GM18867 (cell line): Measurements from ENCODE around the gene ZBTB37.
"Not testable (repeated sequence)": the region's sequence is repeated elsewhere in the genome, so short reads cannot be mapped to it uniquely, and the experiment has no call there.

Experiments
- ATAC-seq: cut with Tn5 transposase; IDR thresholded peaks from one replicate; pipeline ENCODE4 v1.9.1; 2021; ENCODE audit warnings: mild to moderate bottlenecking, moderate library complexity; ENCODE audit not compliant: unreplicated experiment

ZBTB37 gene

GRCh38 chr1:173864179-173864867 is 3.9 kb upstream of the ZBTB37 start:
- ATAC-seq = no peak

GRCh38 chr1:173865468-173866164 is 2.6 kb upstream of the ZBTB37 start:
- no peak for ATAC-seq

- no peak for ATAC-seq
Observed at GRCh38 chr1:173866413-173867115, 1.6 kb upstream of the ZBTB37 start.

GRCh38 chr1:173867141-173867752 is 933 bp upstream of the ZBTB37 start:
- no peak for ATAC-seq

- ATAC-seq = peak; percentile 66
Observed at GRCh38 chr1:173867753-173868265, 371 bp upstream of the ZBTB37 start, which contains the start of gene GAS5. GAS5 (minus strand) TSS chr1:173867989.

GRCh38 chr1:173869021-173869359 is 810 bp downstream of the ZBTB37 start:
- ATAC-seq = no peak

- ATAC-seq = peak; percentile 23
Observed at GRCh38 chr1:173870252-173871075, 2.3 kb downstream of the ZBTB37 start.

- ATAC-seq = no peak
Observed at GRCh38 chr1:173871091-173871490, 2.9 kb downstream of the ZBTB37 start.

GRCh38 chr1:173871500-173871899 is 3.3 kb downstream of the ZBTB37 start:
- no peak for ATAC-seq

- ATAC-seq = no peak
Observed at GRCh38 chr1:173876732-173877131, 8.6 kb downstream of the ZBTB37 start.

- no peak for ATAC-seq
Observed at GRCh38 chr1:173878251-173878650, 10.1 kb downstream of the ZBTB37 start.

- not testable (repeated sequence) for ATAC-seq
Observed at GRCh38 chr1:173881117-173881516, 12.9 kb downstream of the ZBTB37 start.

GRCh38 chr1:173884701-173885100 is 16.5 kb downstream of the ZBTB37 start:
- no peak for ATAC-seq

- ATAC-seq = no peak
Observed at GRCh38 chr1:173886746-173887611, 18.8 kb downstream of the ZBTB37 start.

GRCh38 chr1:173887627-173888026 is 19.4 kb downstream of the ZBTB37 start:
- ATAC-seq = no peak

GRCh38 chr1:173888749-173889148 is 20.6 kb downstream of the ZBTB37 start:
- no peak for ATAC-seq

- no peak for ATAC-seq
Observed at GRCh38 chr1:173889885-173890284, 21.7 kb downstream of the ZBTB37 start.

GRCh38 chr1:173893611-173894010 is 25.4 kb downstream of the ZBTB37 start:
- ATAC-seq = no peak

GRCh38 chr1:173894189-173894588 is 26.0 kb downstream of the ZBTB37 start:
- ATAC-seq = no peak
